Mesendoderm (in vitro differentiated cells): ENCODE data around the gene RNF144A.

ENCODE experiments used
- DNase-seq: peaks from one replicate; pipeline ENCODE4 v3.0.0; 2013
- H2AK5ac ChIP-seq: 2 replicates; pipeline ENCODE4 v1.6.1; 2013; ENCODE audit warnings: low read length, inconsistent platforms
- H2BK120ac ChIP-seq: 2 replicates; pipeline ENCODE4 v1.6.1; 2013; ENCODE audit warnings: low read depth, mild to moderate bottlenecking, low read length, moderate library complexity, mixed read lengths
- H2BK15ac ChIP-seq: replicated peaks from 2 replicates; pipeline ENCODE4 v1.6.1; 2013; ENCODE audit warnings: low read depth, mild to moderate bottlenecking, moderate library complexity
- H2BK5ac ChIP-seq: 2 replicates; pipeline ENCODE4 v1.6.1; 2013; ENCODE audit warnings: low read length, inconsistent platforms
- H3K18ac ChIP-seq: 2 replicates; pipeline ENCODE4 v1.6.1; 2013; ENCODE audit warnings: mild to moderate bottlenecking, low read length, mixed read lengths
- H3K23ac ChIP-seq: one replicate; pipeline ENCODE4 v1.6.1; 2013; ENCODE audit warnings: low read length
- H3K27ac ChIP-seq: 2 replicates; pipeline ENCODE4 v1.5.1; 2013; ENCODE audit warnings: low read depth, mild to moderate bottlenecking, inconsistent platforms, low read length, moderate library complexity
- H3K27me3 ChIP-seq: 2 replicates; pipeline ENCODE4 v1.6.1; 2013; ENCODE audit warnings: low read length, control low read depth, mild to moderate bottlenecking, inconsistent platforms; ENCODE audit not compliant: insufficient read depth, poor library complexity
- H3K36me3 ChIP-seq: 2 replicates; pipeline ENCODE4 v1.6.1; 2013; ENCODE audit warnings: low read length, inconsistent platforms; ENCODE audit not compliant: control insufficient read depth, insufficient read depth
- H3K4ac ChIP-seq: one replicate; pipeline ENCODE4 v1.6.1; 2013; ENCODE audit warnings: low read depth, mild to moderate bottlenecking, low read length, moderate library complexity
- H3K4me1 ChIP-seq: 2 replicates; pipeline ENCODE4 v1.6.1; 2013; ENCODE audit warnings: low read depth, low read length, inconsistent platforms; ENCODE audit not compliant: control insufficient read depth
- H3K4me2 ChIP-seq: 2 replicates; pipeline ENCODE4 v1.6.1; 2013; ENCODE audit warnings: low read length
- H3K4me3 ChIP-seq: 2 replicates; pipeline ENCODE4 v1.5.1; 2013; ENCODE audit warnings: mild to moderate bottlenecking, low read length
- H3K56ac ChIP-seq: one replicate; pipeline ENCODE4 v1.6.1; 2013; ENCODE audit warnings: low read length
- H3K79me1 ChIP-seq: 2 replicates; pipeline ENCODE4 v1.6.1; 2013; ENCODE audit warnings: low read length, inconsistent platforms
- H3K79me2 ChIP-seq: 2 replicates; pipeline ENCODE4 v1.6.1; 2013; ENCODE audit warnings: mild to moderate bottlenecking, low read length; ENCODE audit not compliant: control insufficient read depth, insufficient read depth
- H3K9ac ChIP-seq: 2 replicates; pipeline ENCODE4 v1.6.1; 2013; ENCODE audit warnings: low read length, inconsistent platforms
- H4K5ac ChIP-seq: one replicate; pipeline ENCODE4 v1.6.1; 2013; ENCODE audit warnings: low read length
- H4K8ac ChIP-seq: one replicate; pipeline ENCODE4 v1.6.1; 2013; ENCODE audit warnings: low read depth, mild to moderate bottlenecking, control low read depth, low read length, moderate library complexity
- WGBS: extraction: QIAGEN DNeasy Blood & Tissue Kit; methylation state at CpG from one replicate; pipeline ENCODE4 v1.1.7; 2013; ENCODE audit warnings: low lambda C conversion rate, missing lambda C conversion rate; ENCODE audit not compliant: insufficient coverage; ENCODE audit errors: extremely low coverage; 5-methylcytosine and 5-hydroxymethylcytosine counted together

Gene RNF144A

DNA sequence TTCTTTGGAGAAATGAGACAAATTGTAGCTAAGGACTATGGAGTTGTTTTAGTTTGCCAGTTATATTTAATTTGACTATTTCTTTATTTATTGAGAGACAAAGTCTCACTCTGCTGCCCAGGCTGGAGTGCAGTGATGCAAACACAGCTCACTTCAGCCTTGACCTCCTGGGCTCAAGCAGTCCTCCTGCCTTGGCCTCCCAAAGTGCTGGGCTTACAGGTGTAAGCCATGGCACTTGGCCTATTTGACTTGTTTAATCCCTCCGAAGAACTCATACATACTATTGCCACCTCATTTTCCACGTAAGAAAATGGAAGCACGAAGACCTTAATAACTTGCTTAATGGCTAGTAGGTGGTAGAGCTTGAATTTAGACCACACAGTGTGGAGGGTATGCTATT is 988 bp upstream of the RNF144A start:
- WGBS: no CpG with 5 or more reads among the region's 3 CpGs

DNA sequence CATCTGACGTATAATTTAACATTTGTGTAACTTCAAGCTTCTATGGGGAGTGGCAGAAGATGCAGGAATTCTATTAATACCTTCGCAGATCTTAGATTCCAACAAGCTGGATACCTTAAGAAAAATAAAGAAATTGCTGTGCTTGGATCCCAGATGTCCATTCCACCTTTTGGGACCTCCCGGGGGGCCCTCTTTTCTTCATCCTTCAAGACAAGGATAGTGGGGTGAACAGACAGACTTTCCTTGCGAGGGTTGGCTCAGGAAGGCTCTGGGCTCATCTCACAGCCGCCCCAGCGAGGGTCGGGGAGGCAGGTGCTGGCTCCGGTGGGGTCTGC is 509 bp upstream of the RNF144A start:
- no peak overlapping the region for H3K4ac ChIP-seq
- no peak overlapping the region for H2BK120ac ChIP-seq
- peaks cover 4% of the 10 kb centered on the region for H3K4me1 ChIP-seq
- no peak overlapping the region for H2BK5ac ChIP-seq
- peak overlapping the region; percentile 82 for H3K9ac ChIP-seq
- no peaks in the 10 kb centered on the region for H3K36me3 ChIP-seq
- peak overlapping the region; percentile 95 for H3K56ac ChIP-seq
- no peak overlapping the region for H2AK5ac ChIP-seq
- H3K27ac ChIP-seq: no peak overlapping the region
- H3K23ac ChIP-seq: no peak overlapping the region
- H3K18ac ChIP-seq: no peak overlapping the region
- no peak overlapping the region for H3K4me3 ChIP-seq
- no peak overlapping the region for H4K8ac ChIP-seq
- no CpG with 5 or more reads among the region's 8 CpGs for WGBS
- peak overlapping the region; percentile 87 for H3K4me2 ChIP-seq
- no peaks in the 10 kb centered on the region for H3K27me3 ChIP-seq
- H3K79me1 ChIP-seq: peaks cover 5% of the 10 kb centered on the region
- H2BK15ac ChIP-seq: no peak overlapping the region
- H4K5ac ChIP-seq: no peak overlapping the region
- DNase-seq: no peak
- H3K79me2 ChIP-seq: no peaks in the 10 kb centered on the region

More for the DNA sequence above, 988 bp upstream of the RNF144A start:
- Histone ChIP-seq H2BK120ac (no peak overlapping the region), H2BK5ac (no peak overlapping the region), H3K9ac (no peak overlapping the region), H3K4me2 (no peak overlapping the region), H3K27me3 (no peaks in the 10 kb centered on the region), H3K23ac (no peak overlapping the region), H3K4me3 (no peak overlapping the region), H2AK5ac (no peak overlapping the region), H3K4ac (no peak overlapping the region), H3K79me2 (no peaks in the 10 kb centered on the region), H3K56ac (no peak overlapping the region), H3K27ac (no peak overlapping the region), H4K5ac (no peak overlapping the region), H3K79me1 (peaks cover 4% of the 10 kb centered on the region), H3K36me3 (no peaks in the 10 kb centered on the region), H3K18ac (no peak overlapping the region), H3K4me1 (peaks cover 4% of the 10 kb centered on the region), H2BK15ac (no peak overlapping the region), H4K8ac (no peak overlapping the region)
- no peak for DNase-seq

- no peak overlapping the region for H2BK15ac ChIP-seq
- no peak overlapping the region for H3K27ac ChIP-seq
- peak overlapping the region; percentile 89 for H3K23ac ChIP-seq
- no peaks in the 10 kb centered on the region for H3K27me3 ChIP-seq
- peak overlapping the region; percentile 70 for H3K4me2 ChIP-seq
- peak; percentile 49 for DNase-seq
- H3K4ac ChIP-seq: peak overlapping the region; percentile 1
- H3K56ac ChIP-seq: peak overlapping the region; percentile 88
- no peak overlapping the region for H2BK5ac ChIP-seq
- peak overlapping the region; percentile 9 for H3K18ac ChIP-seq
- H2AK5ac ChIP-seq: no peak overlapping the region
- H3K9ac ChIP-seq: peak overlapping the region; percentile 83
- no peaks in the 10 kb centered on the region for H3K36me3 ChIP-seq
- peaks cover 4% of the 10 kb centered on the region for H3K4me1 ChIP-seq
- no peak overlapping the region for H4K5ac ChIP-seq
- peaks cover 5% of the 10 kb centered on the region for H3K79me1 ChIP-seq
- no CpG with 5 or more reads among the region's 68 CpGs for WGBS
- no peak overlapping the region for H2BK120ac ChIP-seq
- H4K8ac ChIP-seq: no peak overlapping the region
- no peaks in the 10 kb centered on the region for H3K79me2 ChIP-seq
- peak overlapping the region; percentile 47 for H3K4me3 ChIP-seq
These were observed 679 bp downstream of the RNF144A start for GRCh38 chr2:6917761-6918421.

DNA sequence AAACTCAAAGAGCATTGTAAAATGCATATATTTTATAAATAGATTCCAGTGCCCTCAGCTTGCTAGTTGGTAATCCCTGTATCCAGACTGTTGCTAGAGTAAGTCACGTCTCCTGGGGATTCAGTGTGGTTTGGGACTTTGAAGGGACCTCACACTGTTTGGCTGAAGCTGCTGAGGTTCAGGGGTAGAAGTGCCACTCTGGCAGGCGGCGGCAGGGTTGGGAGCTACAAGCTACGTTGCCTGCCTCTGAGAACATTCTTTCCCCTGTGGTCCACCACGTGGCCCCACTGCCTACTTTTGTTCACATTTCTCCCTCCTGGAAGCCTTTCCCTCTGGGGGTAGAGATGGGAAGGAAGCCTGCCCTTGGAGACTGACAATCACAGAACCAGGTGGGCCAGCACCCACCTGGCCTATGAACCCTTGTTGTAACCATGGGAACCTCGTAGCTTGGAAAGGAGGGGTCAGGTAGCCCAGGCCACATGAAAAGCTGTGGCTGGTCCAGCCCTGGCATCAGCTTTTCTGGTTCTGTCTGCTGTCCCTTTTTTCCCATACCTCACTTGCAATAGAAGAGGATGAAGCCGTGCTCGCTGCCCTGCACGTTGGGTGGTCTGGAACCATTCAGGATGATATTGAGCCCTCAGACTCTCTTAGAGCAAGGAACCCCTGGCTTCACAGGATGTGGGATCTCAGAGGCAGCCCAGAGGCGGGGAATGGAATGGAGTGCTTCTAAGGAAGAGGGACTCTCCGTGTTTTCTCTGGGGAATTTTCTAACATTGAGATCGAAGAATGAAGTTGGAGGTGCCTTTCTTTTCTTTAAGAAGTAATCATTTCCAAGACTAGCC is 2.9 kb downstream of the RNF144A start:
- Histone ChIP-seq H2AK5ac (no peak overlapping the region), H2BK15ac (no peak overlapping the region), H3K79me1 (peaks cover 7% of the 10 kb centered on the region), H3K36me3 (no peaks in the 10 kb centered on the region), H4K8ac (no peak overlapping the region), H3K4me2 (no peak overlapping the region), H2BK120ac (no peak overlapping the region), H3K23ac (no peak overlapping the region), H3K56ac (no peak overlapping the region), H3K18ac (no peak overlapping the region), H3K79me2 (no peaks in the 10 kb centered on the region), H3K4me3 (no peak overlapping the region), H2BK5ac (no peak overlapping the region), H3K27me3 (no peaks in the 10 kb centered on the region), H3K4ac (no peak overlapping the region), H3K4me1 (peaks cover 4% of the 10 kb centered on the region), H4K5ac (no peak overlapping the region), H3K9ac (no peak overlapping the region), H3K27ac (no peak overlapping the region)
- WGBS: no CpG with 5 or more reads among the region's 12 CpGs
- no peak for DNase-seq

- Histone ChIP-seq H3K27me3 (no peaks in the 10 kb centered on the region), H3K18ac (no peak overlapping the region), H4K5ac (no peak overlapping the region), H3K79me2 (no peaks in the 10 kb centered on the region), H2BK15ac (no peak overlapping the region), H3K56ac (no peak overlapping the region), H2AK5ac (no peak overlapping the region), H3K79me1 (peaks cover 10% of the 10 kb centered on the region), H3K9ac (no peak overlapping the region), H4K8ac (no peak overlapping the region), H2BK120ac (no peak overlapping the region), H3K4ac (no peak overlapping the region), H3K4me3 (no peak overlapping the region), H3K27ac (no peak overlapping the region), H3K23ac (no peak overlapping the region), H3K36me3 (no peaks in the 10 kb centered on the region), H3K4me2 (no peak overlapping the region), H3K4me1 (peaks cover 4% of the 10 kb centered on the region), H2BK5ac (no peak overlapping the region)
- no peak for DNase-seq
- WGBS: no CpG with 5 or more reads among the region's 4 CpGs
These were observed 3.5 kb downstream of the RNF144A start for GRCh38 chr2:6920743-6921064.
